ENCODE results near the gene LGALS16. TPM values are rescaled to one million over a fixed set of nuclear protein-coding genes. Genes with fewer than 3 reads are reported as not detected.

The LGALS16 gene
- total and polyA plus RNA-seq, 2 experiments from 2014 or later = not detected

DNA sequence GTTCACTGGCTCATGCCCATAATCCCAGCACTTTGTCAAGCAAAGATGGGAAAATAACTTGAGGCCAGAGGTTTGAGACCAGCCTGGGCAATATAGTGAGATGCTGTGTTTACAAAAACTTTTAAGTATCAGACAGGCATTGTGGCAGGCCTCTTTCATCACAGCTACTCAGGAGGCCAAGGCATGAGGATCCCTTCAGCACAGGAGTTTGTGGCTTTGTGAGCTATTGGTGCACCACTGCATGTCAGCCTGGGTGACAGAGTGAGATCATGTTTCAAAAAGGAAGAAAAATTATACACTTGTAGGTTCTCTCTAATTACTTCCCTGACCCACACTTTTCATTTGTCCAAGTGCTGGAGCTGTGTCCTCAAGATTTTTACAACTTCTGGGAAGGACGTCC is 37.1 kb downstream of the LGALS16 start:
- Histone ChIP-seq H3K4me2 (ENCODE audit: unreplicated experiment) (no peak overlapping the region), H3K79me2 (ENCODE audit: insufficient read depth) (no peaks in the 10 kb centered on the region), H3F3A (ENCODE audit: insufficient read depth) (no peaks in the 10 kb centered on the region), H3K9me2 (ENCODE audit: insufficient read depth) (no peaks in the 10 kb centered on the region), H3K27me3 (replicated peaks; ENCODE audit: insufficient read depth) (peaks cover under 1% of the 10 kb centered on the region), H3K4me3 (no peak overlapping the region), H3K9ac (no peak overlapping the region), H4K20me1 (ENCODE audit: insufficient read depth) (no peaks in the 10 kb centered on the region), H2AFZ (no peak overlapping the region), H3K36me3 (ENCODE audit: low read depth) (no peaks in the 10 kb centered on the region), H3K27ac (no peak overlapping the region), H3K9me3 (ENCODE audit: low read depth) (no peaks in the 10 kb centered on the region), H3K4me1 (ENCODE audit: insufficient read depth) (no peaks in the 10 kb centered on the region)
- TF ChIP-seq EZH2phosphoT487 (IDR thresholded peaks at IDR 0.05; ENCODE audit: insufficient read depth, low read depth) = no peak
- TF ChIP-seq EZH2 (IDR thresholded peaks at IDR 0.05; ENCODE audit: insufficient read depth, poor library complexity, severe bottlenecking) = no peak
- in situ Hi-C loops (cut with MboI) = no loop called here
- no peak for DNase-seq
- 33 to 39% methylated on average over 1 of the region's 1 CpG for WGBS, 2 experiments (ENCODE audit: low coverage in 1 of 2, low lambda C conversion rate in 2 of 2, missing lambda C conversion rate in 2 of 2)

DNA sequence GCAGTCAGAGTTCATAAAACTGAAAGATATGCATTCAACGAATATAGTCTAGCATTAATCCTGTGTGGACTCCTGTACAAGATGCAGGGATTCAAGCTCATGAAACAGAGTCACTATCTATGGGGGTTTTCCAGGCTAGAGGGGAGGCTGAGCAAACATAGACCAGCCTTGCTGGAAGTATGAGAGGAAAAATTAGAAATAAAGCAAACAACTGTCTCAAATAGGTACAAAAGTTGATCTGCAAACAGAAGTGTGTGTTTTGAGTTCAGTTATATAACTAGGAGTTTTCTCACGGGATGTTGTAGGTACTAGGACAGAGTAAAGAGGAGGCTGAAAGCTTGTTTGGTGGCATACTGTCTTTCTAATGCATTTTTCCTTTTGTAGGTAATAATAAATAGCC is 40.0 kb downstream of the LGALS16 start:
- H3K36me3 ChIP-seq (ENCODE audit: low read depth) = no peaks in the 10 kb centered on the region
- in situ Hi-C loops (cut with MboI) = no loop called here
- no peaks in the 10 kb centered on the region for H3K9me2 ChIP-seq (ENCODE audit: insufficient read depth)
- TF ChIP-seq EZH2phosphoT487 (IDR thresholded peaks at IDR 0.05; ENCODE audit: insufficient read depth, low read depth) = no peak
- no peak for TF ChIP-seq EZH2 (IDR thresholded peaks at IDR 0.05; ENCODE audit: insufficient read depth, poor library complexity, severe bottlenecking)
- H3K4me1 ChIP-seq (ENCODE audit: insufficient read depth) = no peaks in the 10 kb centered on the region
- H3F3A ChIP-seq (ENCODE audit: insufficient read depth) = no peaks in the 10 kb centered on the region
- no peak overlapping the region for H3K4me2 ChIP-seq (ENCODE audit: unreplicated experiment)
- no peaks in the 10 kb centered on the region for H4K20me1 ChIP-seq (ENCODE audit: insufficient read depth)
- WGBS, 2 experiments (ENCODE audit: low coverage in 1 of 2, low lambda C conversion rate in 2 of 2, missing lambda C conversion rate in 2 of 2) = 5 to 7% methylated on average over 2 of the region's 2 CpGs
- H3K4me3 ChIP-seq = no peak overlapping the region
- H3K9me3 ChIP-seq (ENCODE audit: low read depth) = no peaks in the 10 kb centered on the region
- H3K79me2 ChIP-seq (ENCODE audit: insufficient read depth) = no peaks in the 10 kb centered on the region
- peaks cover 4% of the 10 kb centered on the region for H3K27me3 ChIP-seq (replicated peaks; ENCODE audit: insufficient read depth)
- H3K9ac ChIP-seq = no peak overlapping the region
- no peak overlapping the region for H2AFZ ChIP-seq
- no peak for DNase-seq
- no peak overlapping the region for H3K27ac ChIP-seq

- Histone ChIP-seq H3K9ac (no peak overlapping the region), H3K36me3 (ENCODE audit: low read depth) (no peaks in the 10 kb centered on the region), H3F3A (ENCODE audit: insufficient read depth) (no peaks in the 10 kb centered on the region), H3K9me2 (ENCODE audit: insufficient read depth) (no peaks in the 10 kb centered on the region), H3K4me2 (ENCODE audit: unreplicated experiment) (no peak overlapping the region), H3K9me3 (ENCODE audit: low read depth) (no peaks in the 10 kb centered on the region), H2AFZ (no peak overlapping the region), H4K20me1 (ENCODE audit: insufficient read depth) (no peaks in the 10 kb centered on the region), H3K79me2 (ENCODE audit: insufficient read depth) (no peaks in the 10 kb centered on the region), H3K27me3 (replicated peaks; ENCODE audit: insufficient read depth) (peaks cover 4% of the 10 kb centered on the region), H3K4me3 (no peak overlapping the region), H3K4me1 (ENCODE audit: insufficient read depth) (no peaks in the 10 kb centered on the region), H3K27ac (no peak overlapping the region)
- in situ Hi-C loops (cut with MboI) = no loop called here
- DNase-seq = no peak
- 31 to 34% methylated on average over 2 of the region's 2 CpGs for WGBS, 2 experiments (ENCODE audit: low coverage in 1 of 2, low lambda C conversion rate in 2 of 2, missing lambda C conversion rate in 2 of 2)
- TF ChIP-seq EZH2phosphoT487 (IDR thresholded peaks at IDR 0.05; ENCODE audit: insufficient read depth, low read depth) (no peak), EZH2 (IDR thresholded peaks at IDR 0.05; ENCODE audit: insufficient read depth, poor library complexity, severe bottlenecking) (no peak)
Observed at GRCh38 chr19:39696387-39696786, 40.7 kb downstream of the LGALS16 start.

DNA sequence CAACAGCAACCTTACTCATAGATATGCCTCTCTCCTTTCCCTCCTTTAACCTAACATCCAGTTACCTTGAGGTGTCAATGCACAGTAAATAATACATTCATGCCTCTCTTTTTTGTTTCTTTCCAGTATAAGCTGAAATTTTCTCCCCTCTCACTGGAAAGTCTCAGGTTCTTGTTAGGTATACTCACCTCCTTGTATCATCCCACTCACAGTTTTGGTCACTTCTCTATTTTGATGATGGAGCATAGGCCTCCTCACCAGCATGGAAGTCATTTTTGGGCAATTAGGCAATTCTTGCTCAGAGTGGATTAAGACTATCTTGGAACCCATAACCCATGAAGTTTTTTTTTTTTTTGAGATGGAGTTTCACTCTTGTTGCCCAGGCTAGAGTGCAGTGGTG is 42.8 kb downstream of the LGALS16 start:
- H3F3A ChIP-seq (ENCODE audit: insufficient read depth) = no peaks in the 10 kb centered on the region
- no peak for DNase-seq
- no peak for TF ChIP-seq EZH2phosphoT487 (IDR thresholded peaks at IDR 0.05; ENCODE audit: insufficient read depth, low read depth)
- TF ChIP-seq EZH2 (IDR thresholded peaks at IDR 0.05; ENCODE audit: insufficient read depth, poor library complexity, severe bottlenecking) = no peak

DNA sequence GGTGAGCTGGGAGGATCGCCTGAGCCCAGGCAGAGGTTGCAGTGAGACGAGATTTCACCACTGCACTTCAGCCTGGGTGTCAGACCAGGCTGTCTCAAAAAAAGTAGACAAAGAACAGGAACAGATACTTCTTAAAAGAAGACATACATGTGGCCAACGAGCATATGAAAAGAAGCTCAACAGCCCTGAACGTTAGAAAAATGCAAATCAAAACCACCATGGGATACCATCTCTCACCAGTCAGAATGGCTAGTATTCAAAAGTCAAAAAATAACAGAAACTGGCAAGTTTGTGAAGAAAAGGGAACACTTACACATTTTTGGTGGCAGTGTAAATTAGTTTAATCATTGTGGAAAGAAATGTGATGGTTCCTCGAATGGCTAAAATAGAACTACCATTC is 45.6 kb downstream of the LGALS16 start:
- in situ Hi-C loops (cut with MboI) = no loop called here
- WGBS, 2 experiments (ENCODE audit: low coverage in 1 of 2, low lambda C conversion rate in 2 of 2, missing lambda C conversion rate in 2 of 2) = 1 to 3% methylated on average over 5 of the region's 5 CpGs
- no peaks in the 10 kb centered on the region for H4K20me1 ChIP-seq (ENCODE audit: insufficient read depth)
- DNase-seq = no peak
- H3K9ac ChIP-seq = no peak overlapping the region
- no peak overlapping the region for H2AFZ ChIP-seq
- H3K4me2 ChIP-seq (ENCODE audit: unreplicated experiment) = no peak overlapping the region
- no peaks in the 10 kb centered on the region for H3K4me1 ChIP-seq (ENCODE audit: insufficient read depth)
- H3K79me2 ChIP-seq (ENCODE audit: insufficient read depth) = no peaks in the 10 kb centered on the region
- H3K36me3 ChIP-seq (ENCODE audit: low read depth) = no peaks in the 10 kb centered on the region
- peaks cover 4% of the 10 kb centered on the region; the same call in 1 of the 2 replicates for H3K27me3 ChIP-seq (replicated peaks; ENCODE audit: insufficient read depth)
- H3K4me3 ChIP-seq = no peak overlapping the region
- no peak for TF ChIP-seq EZH2phosphoT487 (IDR thresholded peaks at IDR 0.05; ENCODE audit: insufficient read depth, low read depth)
- no peak for TF ChIP-seq EZH2 (IDR thresholded peaks at IDR 0.05; ENCODE audit: insufficient read depth, poor library complexity, severe bottlenecking)
- no peaks in the 10 kb centered on the region for H3K9me2 ChIP-seq (ENCODE audit: insufficient read depth)
- no peak overlapping the region for H3K27ac ChIP-seq
- H3K9me3 ChIP-seq (ENCODE audit: low read depth) = no peaks in the 10 kb centered on the region
- H3F3A ChIP-seq (ENCODE audit: insufficient read depth) = no peaks in the 10 kb centered on the region

More for the DNA sequence above, 42.8 kb downstream of the LGALS16 start:
- H3K27me3 ChIP-seq (replicated peaks; ENCODE audit: insufficient read depth) = peaks cover 4% of the 10 kb centered on the region
- H3K4me1 ChIP-seq (ENCODE audit: insufficient read depth) = no peaks in the 10 kb centered on the region
- no peaks in the 10 kb centered on the region for H3K9me2 ChIP-seq (ENCODE audit: insufficient read depth)
- no peak overlapping the region for H3K4me3 ChIP-seq
- no peak overlapping the region for H2AFZ ChIP-seq
- no peak overlapping the region for H3K4me2 ChIP-seq (ENCODE audit: unreplicated experiment)
- no peak overlapping the region for H3K27ac ChIP-seq
- H3K36me3 ChIP-seq (ENCODE audit: low read depth) = no peaks in the 10 kb centered on the region
- no peaks in the 10 kb centered on the region for H4K20me1 ChIP-seq (ENCODE audit: insufficient read depth)
- no peaks in the 10 kb centered on the region for H3K79me2 ChIP-seq (ENCODE audit: insufficient read depth)
- in situ Hi-C loops (cut with MboI) = no loop called here
- no peaks in the 10 kb centered on the region for H3K9me3 ChIP-seq (ENCODE audit: low read depth)
- no peak overlapping the region for H3K9ac ChIP-seq

Measured in GM23248 (cell line).